ENCODE measurements around the gene STIP1. TPM values are rescaled to one million over a fixed set of nuclear protein-coding genes. Genes with fewer than 3 reads are reported as not detected.

The STIP1 gene
- total and polyA plus RNA-seq, 2 of the 4 experiments (the other 2 are of a cell fraction) = 201 to 489 TPM

GRCh38 chr11:64243236-64243854, 57.4 kb downstream of the STIP1 start:
- Histone ChIP-seq H3K56ac (ENCODE audit: extremely low read depth, insufficient read depth, low read length) (no peak overlapping the region), H3K18ac (ENCODE audit: low read depth, low read length) (no peak overlapping the region), H3K4me3 (ENCODE audit: insufficient read depth, low read depth, low read length) (no peak overlapping the region), H2BK20ac (ENCODE audit: low read depth, low read length) (no peak overlapping the region; the same call in 1 of the 2 replicates), H3K4me2 (ENCODE audit: low read depth, low read length) (no peak overlapping the region), H2BK5ac (ENCODE audit: low read depth, low read length, poor library complexity, severe bottlenecking) (no peak overlapping the region), H4K20me1 (ENCODE audit: insufficient read depth, low read length) (peaks cover 26% of the 10 kb centered on the region), H2AK9ac (replicated peaks; ENCODE audit: low read depth, low read length, poor library complexity) (peak overlapping the region; percentile 7), H3K9ac (ENCODE audit: low read depth, low read length) (no peak overlapping the region), H2AFZ (replicated peaks; ENCODE audit: low read length, poor library complexity) (peak overlapping the region; percentile 52), H3K27ac (ENCODE audit: insufficient read depth, low read length) (no peak overlapping the region; the same call in 1 of the 2 replicates), H3K36me3 (ENCODE audit: control insufficient read depth, insufficient read depth, low read length) (peaks cover 18% of the 10 kb centered on the region), H2AK5ac (ENCODE audit: low read depth, low read length) (no peak overlapping the region), H4K5ac (ENCODE audit: low read depth, low read length) (no peak overlapping the region), H3K4ac (ENCODE audit: low read depth, low read length) (no peak overlapping the region), H4K8ac (ENCODE audit: low read depth in 2 of 2, low read length in 2 of 2) (no peak overlapping the region; a peak in 1 of 4 replicates), H4K91ac (ENCODE audit: insufficient read depth, low read depth, low read length) (no peak overlapping the region), H2BK15ac (ENCODE audit: low read depth, low read length) (no peak overlapping the region), H3K27me3 (ENCODE audit: control insufficient read depth, insufficient read depth, low read length) (no peaks in the 10 kb centered on the region), H3K9me3 (ENCODE audit: control insufficient read depth, insufficient read depth, low read length) (no peaks in the 10 kb centered on the region), H3K23ac (ENCODE audit: low read depth, low read length) (0 out of 2 replicates have a peak overlapping the region, but pooled peaks have one; percentile 51), H3K9me1 (ENCODE audit: insufficient read depth, low read length) (peaks cover 14% of the 10 kb centered on the region), H3K14ac (replicated peaks; ENCODE audit: low read depth, low read length) (no peak overlapping the region), H3K4me1 (ENCODE audit: control insufficient read depth, insufficient read depth, low read length) (peaks cover 13% of the 10 kb centered on the region), H2BK120ac (ENCODE audit: low read depth, low read length) (no peak overlapping the region), H3K79me1 (ENCODE audit: low read depth in 1 of 2, low read length in 2 of 2) (peaks cover 18 to 40% of the 10 kb centered on the region in 2 experiments; a peak in 3 of 4 replicates)
- CTCF ChIA-PET = interaction anchor here (1.1 to 2.5 kb wide), 2 partner anchors 39 to 58 kb away, joined by 4 to 8 read pairs; partner anchors contain the start of gene CATSPERZ
- TF ChIP-seq CTCF (conservative IDR thresholded peaks at IDR 0.05; ENCODE audit: low read depth, low read length) = no peak
- TF ChIP-seq BHLHE40 (IDR thresholded peaks at IDR 0.05; ENCODE audit: low read depth, low read length) = no peak
- no peak for TF ChIP-seq RCOR1 (IDR thresholded peaks at IDR 0.05; ENCODE audit: insufficient replicate concordance, low read length)
- TF ChIP-seq POLR2A (IDR thresholded peaks at IDR 0.05; ENCODE audit: low read depth, low read length) = no peak; the same call in 1 of the 2 replicates
- no peak for TF ChIP-seq RAD21 (IDR thresholded peaks at IDR 0.05; ENCODE audit: low read length)
- no peak for TF ChIP-seq CEBPB (IDR thresholded peaks at IDR 0.05; ENCODE audit: low read depth, low read length)
- no peak for TF ChIP-seq MXI1 (IDR thresholded peaks at IDR 0.05; ENCODE audit: borderline replicate concordance, low read depth, low read length)
- TF ChIP-seq SMC3 (IDR thresholded peaks at IDR 0.05; ENCODE audit: low read depth, low read length) = no peak
- no peak for TF ChIP-seq FOS (IDR thresholded peaks at IDR 0.05; ENCODE audit: low read depth, low read length)
- no peak for TF ChIP-seq CHD1 (IDR thresholded peaks at IDR 0.05; ENCODE audit: low read depth, low read length)
- no peak for TF ChIP-seq RFX5 (IDR thresholded peaks at IDR 0.05; ENCODE audit: low read depth, low read length)
- TF ChIP-seq ELK1 (IDR thresholded peaks at IDR 0.05; ENCODE audit: borderline replicate concordance, low read depth, low read length) = no peak
- TF ChIP-seq MAZ (IDR thresholded peaks at IDR 0.05; ENCODE audit: borderline replicate concordance, low read depth, low read length) = no peak
- TF ChIP-seq USF2 (IDR thresholded peaks at IDR 0.05; ENCODE audit: low read depth, low read length) = no peak
- TF ChIP-seq MAFK (IDR thresholded peaks at IDR 0.05; ENCODE audit: low read depth, low read length) = no peak
- TF ChIP-seq NFE2L2 (IDR thresholded peaks at IDR 0.05; ENCODE audit: low read depth, low read length) = no peak
- TSS peak; percentile 37 for BruUV-seq (replicated peaks)
- 100% methylated on average over 1 of the region's 8 CpGs; no CpG with 5 or more reads in 1 of the 2 experiments for WGBS, 2 experiments (ENCODE audit: extremely low coverage in 2 of 2, insufficient read length in 1 of 2)
- in situ Hi-C loops (cut with MboI; ENCODE audit: low sequenced_read_pairs) = no loop called here
- ATAC-seq (ENCODE audit: low read depth) (no peak), DNase-seq (no peak)
- dilution Hi-C loops (cut with HindIII; ENCODE audit: low sequenced_read_pairs, unreplicated experiment) = no loop called here
- POLR2A ChIA-PET (ENCODE audit: unreplicated experiment) = no interaction called here
- intact Hi-C loops (cut with micrococcal nuclease) = no loop called here
